H1 (cell line): ENCODE measurements around the gene MAP7. TPM values are rescaled to one million over a fixed set of nuclear protein-coding genes. Genes with fewer than 3 reads are reported as not detected.

Experiments
- CTCF ChIA-PET: fragments of 300-600 bp; sonication (Branson Sonifier 250); formaldehyde crosslinking; loops from one replicate; lab custom pipeline; 2021; ENCODE audit not compliant: partially characterized antibody; lab: Charles Lee
- POLR2A ChIA-PET: fragments of 300-600 bp; sonication (Branson Sonifier 250); formaldehyde crosslinking; loops from one replicate; lab custom pipeline; 2021; ENCODE audit warnings: inconsistent platforms; ENCODE audit not compliant: partially characterized antibody; lab: Charles Lee
- DNase-seq, 2 experiments: peaks; one replicate each; pipeline versions ENCODE4 v3.0.0 to v3.0.0-alpha.2; 2010 to 2022; ENCODE audit warnings: low spot score in 2 of 2, low read depth in 1 of 2, mixed read lengths in 1 of 2
- FAIRE-seq: peaks from 2 replicates; lab custom pipeline; 2011; peaks lifted over from hg19 to GRCh38; lab: Jason Lieb, UNC
- H2AFZ ChIP-seq: 2 replicates; pipeline ENCODE4 v1.8.1; 2012; ENCODE audit warnings: low read length, inconsistent platforms
- H2AK5ac ChIP-seq: 2 replicates; pipeline ENCODE4 v1.6.1; 2013; ENCODE audit warnings: low read depth, low read length
- H2BK120ac ChIP-seq: replicated peaks from 2 replicates; pipeline ENCODE3; 2013; ENCODE audit warnings: low read depth, low read length, inconsistent platforms
- H2BK12ac ChIP-seq: 2 replicates; pipeline ENCODE4 v1.6.1; 2013; ENCODE audit warnings: low read depth, low read length
- H2BK15ac ChIP-seq: 2 replicates; pipeline ENCODE4 v1.6.1; 2013; ENCODE audit warnings: low read length
- H2BK20ac ChIP-seq: 2 replicates; pipeline ENCODE4 v1.6.1; 2013; ENCODE audit warnings: low read length
- H2BK5ac ChIP-seq: 2 replicates; pipeline ENCODE4 v1.6.1; 2013; ENCODE audit warnings: low read depth, low read length
- H3K14ac ChIP-seq: 2 replicates; pipeline ENCODE4 v1.6.1; 2013; ENCODE audit warnings: inconsistent platforms; ENCODE audit not compliant: insufficient read length
- H3K18ac ChIP-seq: 2 replicates; pipeline ENCODE4 v1.6.1; 2013; ENCODE audit warnings: low read length; ENCODE audit errors: extremely low read depth
- H3K23ac ChIP-seq: 2 replicates; pipeline ENCODE4 v1.6.1; 2013; ENCODE audit warnings: inconsistent platforms; ENCODE audit not compliant: insufficient read length
- H3K23me2 ChIP-seq: 2 replicates; pipeline ENCODE4 v1.6.1; 2013; ENCODE audit warnings: low read depth, low read length
- H3K27ac ChIP-seq: 2 replicates; pipeline ENCODE4 v1.6.1; 2011; ENCODE audit warnings: low read depth, low read length, inconsistent platforms
- H3K27me3 ChIP-seq, 4 experiments: replicated peaks in 1 of 4; 1 replicate in 1 of 4; 2 replicates in 3 of 4; pipeline versions ENCODE4 v1.6.1 to v1.8.1; 2011 to 2013; ENCODE audit warnings: low read length in 3 of 4, mild to moderate bottlenecking in 3 of 4, inconsistent platforms in 2 of 4, mixed read lengths in 2 of 4, moderate library complexity in 1 of 4; ENCODE audit not compliant: control insufficient read depth in 3 of 4, insufficient read depth in 3 of 4; ENCODE audit errors: extremely low read depth in 1 of 4
- H3K36me3 ChIP-seq, 4 experiments: 2 replicates each; pipeline versions ENCODE4 v1.6.1 to v1.8.1; 2011 to 2013; ENCODE audit warnings: mild to moderate bottlenecking in 4 of 4, low read length in 3 of 4, moderate library complexity in 2 of 4, control low read depth in 1 of 4, inconsistent platforms in 1 of 4; ENCODE audit not compliant: insufficient read depth in 4 of 4, control insufficient read depth in 2 of 4
- H3K4ac ChIP-seq: replicated peaks from 2 replicates; pipeline ENCODE3; 2013; ENCODE audit warnings: low read length, low read depth, mixed read lengths, inconsistent platforms; ENCODE audit not compliant: insufficient read length
- H3K4me1 ChIP-seq, 4 experiments: replicated peaks in 1 of 4; 1 replicate in 1 of 4; 2 replicates in 3 of 4; pipeline versions ENCODE4 v1.6.1 to v1.8.1; 2011 to 2013; ENCODE audit warnings: low read length in 3 of 4, inconsistent platforms in 2 of 4, mixed read lengths in 1 of 4; ENCODE audit not compliant: insufficient read depth in 4 of 4, control insufficient read depth in 3 of 4
- H3K4me2 ChIP-seq, 2 experiments: 2 replicates each; pipeline versions ENCODE4 v1.6.1 to v1.8.1; 2011 to 2013; ENCODE audit warnings: low read depth in 2 of 2, low read length in 2 of 2, control low read depth in 1 of 2, inconsistent platforms in 1 of 2, mild to moderate bottlenecking in 1 of 2; ENCODE audit not compliant: insufficient read depth in 1 of 2
- H3K4me3 ChIP-seq, 4 experiments: fragments of 200-600, 300-600 bp in 1 of 4; sonication (generic), shearing (Covaris generic), sonication (Bioruptor Twin) in 1 of 4; 2 replicates each; pipeline versions ENCODE4 v1.5.1 to v1.8.1; 2011 to 2016; ENCODE audit warnings: low read length in 4 of 4, low read depth in 3 of 4, control low read depth in 2 of 4, inconsistent platforms in 2 of 4, mild to moderate bottlenecking in 2 of 4, mixed read lengths in 1 of 4, moderate library complexity in 1 of 4; ENCODE audit not compliant: insufficient read depth in 2 of 4; ENCODE audit errors: extremely low read depth in 1 of 4
- H3K56ac ChIP-seq: replicated peaks from 2 replicates; pipeline ENCODE3; 2013; ENCODE audit warnings: low read depth, mild to moderate bottlenecking, mixed read lengths, low read length, inconsistent platforms; ENCODE audit not compliant: insufficient read length
- H3K79me1 ChIP-seq: 2 replicates; pipeline ENCODE4 v1.6.1; 2013; ENCODE audit warnings: low read depth, low read length, control low read depth
- H3K79me2 ChIP-seq, 2 experiments: 2 replicates each; pipeline versions ENCODE4 v1.6.1 to v1.8.1; 2012 to 2013; ENCODE audit warnings: low read length in 2 of 2, mild to moderate bottlenecking in 2 of 2, inconsistent platforms in 1 of 2; ENCODE audit not compliant: insufficient read depth in 2 of 2, control insufficient read depth in 1 of 2
- H3K9ac ChIP-seq, 4 experiments: replicated peaks in 1 of 4; 1 replicate in 1 of 4; 2 replicates in 3 of 4; pipeline versions ENCODE4 v1.6.1 to v1.8.1; 2011 to 2013; ENCODE audit warnings: low read depth in 3 of 4, low read length in 3 of 4, control low read depth in 2 of 4, mild to moderate bottlenecking in 2 of 4, moderate library complexity in 2 of 4, inconsistent platforms in 1 of 4; ENCODE audit errors: extremely low read depth in 1 of 4
- H3K9me3 ChIP-seq, 2 experiments: 2 replicates each; pipeline versions ENCODE4 v1.6.1 to v1.8.1; 2012 to 2013; ENCODE audit warnings: mild to moderate bottlenecking in 2 of 2, moderate library complexity in 2 of 2, control low read depth in 1 of 2, inconsistent platforms in 1 of 2, low read depth in 1 of 2, low read length in 1 of 2, mixed read lengths in 1 of 2; ENCODE audit not compliant: insufficient read depth in 2 of 2
- H4K20me1 ChIP-seq, 2 experiments: replicated peaks in 1 of 2; 2 replicates each; pipeline versions ENCODE3 to v1.8.1; 2011 to 2013; ENCODE audit warnings: inconsistent platforms in 2 of 2, low read length in 2 of 2, mild to moderate bottlenecking in 1 of 2; ENCODE audit not compliant: insufficient read depth in 2 of 2, control insufficient read depth in 1 of 2
- H4K5ac ChIP-seq: 2 replicates; pipeline ENCODE4 v1.6.1; 2013; ENCODE audit warnings: low read length, low read depth, mixed read lengths, inconsistent platforms; ENCODE audit not compliant: insufficient read length
- H4K8ac ChIP-seq: 2 replicates; pipeline ENCODE4 v1.8.0; 2013; ENCODE audit warnings: mild to moderate bottlenecking, moderate library complexity, low read length, inconsistent platforms; ENCODE audit not compliant: insufficient read depth; ENCODE audit errors: extremely low read depth
- H4K91ac ChIP-seq: replicated peaks from 2 replicates; pipeline ENCODE3; 2013; ENCODE audit warnings: low read length, mixed read lengths, inconsistent platforms; ENCODE audit not compliant: insufficient read length
- ASH2L ChIP-seq: fragments of 200-600, 300-600 bp; sonication (generic); IDR thresholded peaks from one replicate; pipeline ENCODE4 v1.7.1; 2017; ENCODE audit warnings: low read length
- CHD2 ChIP-seq: IDR thresholded peaks from 2 replicates; pipeline ENCODE4 v1.6.1; 2012; ENCODE audit warnings: low read length, improper control_type of control experiment
- CTCF ChIP-seq, 3 experiments: IDR thresholded peaks; 1 replicate in 2 of 3; 2 replicates in 1 of 3; pipeline versions ENCODE4 v1.5.1 to v1.6.1; 2011; ENCODE audit warnings: low read length in 3 of 3, mild to moderate bottlenecking in 3 of 3, inconsistent platforms in 2 of 3, low read depth in 1 of 3, moderate library complexity in 1 of 3; ENCODE audit not compliant: insufficient read depth in 1 of 3; ENCODE audit errors: control extremely low read depth in 1 of 3
- FOSL1 ChIP-seq: IDR thresholded peaks from 2 replicates; pipeline ENCODE4 v1.6.1; 2011; ENCODE audit warnings: mild to moderate bottlenecking, low read depth, low read length, moderate library complexity; ENCODE audit not compliant: insufficient read depth
- GABPA ChIP-seq: IDR thresholded peaks from 2 replicates; pipeline ENCODE4 v1.6.1; 2011; ENCODE audit warnings: mild to moderate bottlenecking, low read length, moderate library complexity, borderline replicate concordance; ENCODE audit not compliant: insufficient read depth
- JUN ChIP-seq: IDR thresholded peaks from 2 replicates; pipeline ENCODE4 v1.6.1; 2011; ENCODE audit warnings: low read depth, mild to moderate bottlenecking, improper control_type of control experiment, low read length
- MAX ChIP-seq: IDR thresholded peaks from 2 replicates; pipeline ENCODE4 v1.6.1; 2012; ENCODE audit warnings: inconsistent platforms
- POLR2A ChIP-seq, 2 experiments: IDR thresholded peaks; 1 replicate in 1 of 2; 2 replicates in 1 of 2; pipeline ENCODE4 v1.6.1; 2011; ENCODE audit warnings: low read depth in 2 of 2, low read length in 2 of 2, mild to moderate bottlenecking in 2 of 2; ENCODE audit errors: control extremely low read depth in 1 of 2
- RAD21 ChIP-seq, 2 experiments: IDR thresholded peaks in 1 of 2; conservative IDR thresholded peaks in 1 of 2; 2 replicates each; pipeline ENCODE4 v1.6.1; 2011; ENCODE audit warnings: low read depth in 2 of 2, low read length in 2 of 2, improper control_type of control experiment in 1 of 2, inconsistent platforms in 1 of 2, mild to moderate bottlenecking in 1 of 2, moderate library complexity in 1 of 2
- SP2 ChIP-seq: IDR thresholded peaks from 2 replicates; pipeline ENCODE4 v1.6.1; 2012; ENCODE audit warnings: mild to moderate bottlenecking, low read length, inconsistent platforms
- SP4 ChIP-seq: IDR thresholded peaks from 2 replicates; pipeline ENCODE4 v1.6.1; 2012; ENCODE audit warnings: low read length, inconsistent platforms
- TBP ChIP-seq: IDR thresholded peaks from 2 replicates; pipeline ENCODE4 v1.6.1; 2011; ENCODE audit warnings: low read depth, low read length, improper control_type of control experiment
- WGBS, 2 experiments: shearing (Covaris generic) in 1 of 2; methylation state at CpG; one replicate each; pipeline versions ENCODE4 v1.1.6 to v1.1.7; 2013 to 2015; ENCODE audit warnings: low lambda C conversion rate in 2 of 2, mixed read lengths in 2 of 2, inconsistent platforms in 1 of 2, low coverage in 1 of 2, missing lambda C conversion rate in 1 of 2; ENCODE audit not compliant: insufficient replicate concordance in 2 of 2, insufficient coverage in 1 of 2, insufficient read length in 1 of 2; ENCODE audit errors: extremely low coverage in 1 of 2, missing lambda C conversion rate in 1 of 2; 5-methylcytosine and 5-hydroxymethylcytosine counted together
- polyA plus RNA-seq, 7 experiments: library from polyadenylated mRNA; depleted of rRNA in 3 of 7; stranded (reverse) in 5 of 7; unstranded in 2 of 7; fragments of >200 nt in 5 of 7; fragments of 200-250 nt in 2 of 7; gene quantifications; 1 replicate in 5 of 7; 2 replicates in 1 of 7; 4 replicates in 1 of 7; pipeline versions ENCODE4 v1.2.1 to v1.2.3, GENCODE V29; 2011 to 2013; ENCODE audit warnings: missing spikeins in 2 of 7, mixed read lengths in 2 of 7
- total RNA-seq: library from RNA; stranded (reverse); fragmentation: NEBNext Ultra II Directional; extraction: Animal tissue kit (Norgen Biotek cat#: 25700); gene quantifications from 2 replicates; pipeline ENCODE4 v1.2.1, GENCODE V29; 2021

MAP7 gene
- total and polyA plus RNA-seq, 2 of the 8 experiments (the other 6 are each of a cell fraction or from before 2014, with no cell fraction given) = 13.5 to 66.9 TPM

- H3K36me3 ChIP-seq = peaks cover 0 to 11% (median 6%) of the 10 kb centered on the region in 4 experiments; a peak in 3 of 8 replicates
- no peak for DNase-seq
- H3K23ac ChIP-seq = no peak overlapping the region
- no peaks in the 10 kb centered on the region for H3K27me3 ChIP-seq
- no peak overlapping the region for H2BK20ac ChIP-seq
- TF ChIP-seq SP4 (no peak), TBP (no peak), POLR2A (IDR thresholded peaks at IDR 0.05; ENCODE audit: control extremely low read depth in 1 of 2, low read depth in 2 of 2, low read length in 2 of 2) (no peak), GABPA (no peak), ASH2L (no peak), CHD2 (no peak), FOSL1 (no peak), CTCF (IDR thresholded peaks at IDR 0.05; ENCODE audit: control extremely low read depth in 1 of 3, insufficient read depth in 1 of 3, low read depth in 1 of 3, low read length in 3 of 3) (no peak), RAD21 (IDR thresholded peaks at IDR 0.05 in 1 of 2, conservative IDR thresholded peaks at IDR 0.05 in 1 of 2; ENCODE audit: low read depth in 2 of 2, low read length in 2 of 2) (no peak), JUN (no peak), SP2 (no peak), MAX (no peak)
- H2AFZ ChIP-seq = no peak overlapping the region
- H3K9ac ChIP-seq = no peak overlapping the region
- 86% methylated on average over 2 of the region's 2 CpGs; no CpG with 5 or more reads in 1 of the 2 experiments for WGBS, 2 experiments
- H3K79me2 ChIP-seq = no peaks in the 10 kb centered on the region
- no peaks in the 10 kb centered on the region for H3K79me1 ChIP-seq
- H4K8ac ChIP-seq = no peak overlapping the region
- no peak for FAIRE-seq
- no peak overlapping the region for H2BK12ac ChIP-seq
- H2BK15ac ChIP-seq = no peak overlapping the region
- ChIA-PET POLR2A (no interaction called here), CTCF (interaction anchor here (1.1 to 1.3 kb wide), 2 partner anchors 12 to 178 kb away, joined by 3 to 4 read pairs; partner anchors contain the start of gene MAP7)
- no peak overlapping the region for H4K5ac ChIP-seq
- H3K4me2 ChIP-seq = no peak overlapping the region
- no peak overlapping the region for H2BK120ac ChIP-seq
- H3K4me1 ChIP-seq = no peaks in the 10 kb centered on the region
- H3K9me3 ChIP-seq = no peaks in the 10 kb centered on the region
- no peaks in the 10 kb centered on the region for H3K23me2 ChIP-seq
- H3K27ac ChIP-seq = no peak overlapping the region
- H3K14ac ChIP-seq = no peak overlapping the region
- H4K20me1 ChIP-seq = no peaks in the 10 kb centered on the region
- no peak overlapping the region for H2AK5ac ChIP-seq
- no peak overlapping the region for H3K4ac ChIP-seq
- no peak overlapping the region for H4K91ac ChIP-seq
- H3K56ac ChIP-seq = no peak overlapping the region
- H3K18ac ChIP-seq = no peak overlapping the region
- no peak overlapping the region for H3K4me3 ChIP-seq
- H2BK5ac ChIP-seq = no peak overlapping the region
Observed at GRCh38 chr6:136371959-136372358, 178.3 kb downstream of the MAP7 start.
